ENCODE measurements around the gene PLPP2. TPM values are rescaled to one million over a fixed set of nuclear protein-coding genes. Genes with fewer than 3 reads are reported as not detected.
"Not testable (repeated sequence)": the region's sequence is repeated elsewhere in the genome, so short reads cannot be mapped to it uniquely, and the experiment has no call there.

The PLPP2 gene
- total RNA-seq, 1 donor from 2014 or later, result 1.8 TPM

GRCh38 chr19:275958-276646 lies 15.1 kb downstream of the PLPP2 start:
- DNase-seq (ENCODE audit: low spot score) (no peak), ATAC-seq (no peak)

GRCh38 chr19:275000-275399 lies 16.2 kb downstream of the PLPP2 start:
- DNase-seq (ENCODE audit: low spot score) (no peak), ATAC-seq (no peak)

GRCh38 chr19:273393-273792 lies 17.8 kb downstream of the PLPP2 start:
- ATAC-seq, result no peak
- DNase-seq (ENCODE audit: low spot score), result no peak

- ATAC-seq, result no peak
Measured at GRCh38 chr19:271856-272255, 19.3 kb downstream of the PLPP2 start.

GRCh38 chr19:270766-271318 lies 20.4 kb downstream of the PLPP2 start:
- not testable (repeated sequence) for DNase-seq (ENCODE audit: low spot score); ATAC-seq

More at GRCh38 chr19:271856-272255, 19.3 kb downstream of the PLPP2 start:
- no peak for DNase-seq (ENCODE audit: low spot score)

- DNase-seq (ENCODE audit: low spot score) (no peak), ATAC-seq (no peak)
Measured at GRCh38 chr19:269241-269640, 22.0 kb downstream of the PLPP2 start.

- ATAC-seq, result no peak
Measured at GRCh38 chr19:262125-262524, 29.1 kb downstream of the PLPP2 start.

GRCh38 chr19:256804-257203 lies 34.4 kb downstream of the PLPP2 start:
- DNase-seq (ENCODE audit: low spot score); ATAC-seq: not testable (repeated sequence)

More at GRCh38 chr19:262125-262524, 29.1 kb downstream of the PLPP2 start:
- no peak for DNase-seq (ENCODE audit: low spot score)

GRCh38 chr19:252421-253186 lies 38.6 kb downstream of the PLPP2 start:
- DNase-seq (ENCODE audit: low spot score); ATAC-seq: not testable (repeated sequence)

- no peak for DNase-seq (ENCODE audit: low spot score)
- no peak for ATAC-seq
Measured at GRCh38 chr19:246551-246950, 44.7 kb downstream of the PLPP2 start.

GRCh38 chr19:245900-246299 lies 45.3 kb downstream of the PLPP2 start:
- not testable (repeated sequence) for DNase-seq (ENCODE audit: low spot score); ATAC-seq

GRCh38 chr19:245457-245856 lies 45.7 kb downstream of the PLPP2 start:
- ATAC-seq, result no peak

More at GRCh38 chr19:245457-245856, 45.7 kb downstream of the PLPP2 start:
- no peak for DNase-seq (ENCODE audit: low spot score)

Other genes starting within 250 kb of the PLPP2 start
- gene OR4F17, start 184.3 kb downstream of the PLPP2 start, total RNA-seq, result not detected
- gene MIER2, start 53.4 kb upstream of the PLPP2 start, total RNA-seq, result 4.6 TPM
- 0.33 TPM for gene C2CD4C, start 117.7 kb upstream of the PLPP2 start, total RNA-seq
- 57.8 TPM for gene SHC2, start 169.6 kb upstream of the PLPP2 start, total RNA-seq
- gene MADCAM1, start 205.1 kb upstream of the PLPP2 start, total RNA-seq, result 0.53 TPM
- 10.4 TPM for gene TPGS1, start 216.1 kb upstream of the PLPP2 start, total RNA-seq
- 53.5 TPM for gene CDC34, start 240.4 kb upstream of the PLPP2 start, total RNA-seq